Mammary microvascular endothelial cell (primary cell): ENCODE measurements around the gene CACHD1. TPM values are rescaled to one million over a fixed set of nuclear protein-coding genes. Genes with fewer than 3 reads are reported as not detected.

Experiments used
- total RNA-seq: library from RNA; depleted of rRNA; stranded (reverse); fragments of >200 nt; gene quantifications from 2 replicates; pipeline ENCODE4 v1.2.3, GENCODE V29; 2015

Gene CACHD1
- 9.1 and 9.2 TPM in 2 replicates for total RNA-seq

DNA sequence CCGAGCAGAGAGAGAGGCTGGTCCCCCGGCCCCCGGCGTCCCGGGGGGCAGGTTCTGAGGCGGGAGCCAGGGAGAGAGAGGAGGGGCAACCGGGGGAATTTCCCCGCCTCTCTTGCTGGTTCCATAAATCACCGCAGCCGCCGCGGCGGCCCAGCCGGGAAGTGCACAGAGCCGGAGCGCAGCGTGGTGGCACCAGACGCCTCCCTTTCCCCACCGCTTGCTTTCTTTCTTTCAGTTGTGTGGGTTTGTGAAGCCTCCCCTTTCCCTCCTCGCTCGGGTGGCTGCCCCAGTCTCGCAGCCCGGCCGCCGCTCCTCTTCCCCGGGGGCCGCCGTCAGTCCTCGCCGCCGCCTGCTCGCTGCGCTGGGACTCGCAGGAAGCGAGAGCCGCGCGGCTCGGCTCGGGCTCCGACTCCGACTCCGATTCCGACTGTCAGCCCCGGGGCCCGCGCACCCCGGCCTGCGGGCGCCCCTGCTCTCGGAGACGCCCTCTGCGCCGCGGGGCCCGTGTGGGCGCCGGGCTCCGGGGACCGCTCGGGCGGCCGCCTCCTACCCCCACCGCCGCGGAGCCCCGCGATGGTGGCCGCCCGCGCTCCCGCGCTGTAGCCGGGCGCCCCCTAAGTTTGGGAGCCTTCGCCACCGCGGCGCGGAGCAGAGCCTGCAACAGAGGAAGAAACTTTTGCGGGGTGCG lies at the start of gene CACHD1:
Gene CACHD1 (plus strand): TSS at position 153 of the 688 bp plus-strand sequence. CDS start 616 bp downstream, outside the sequence.

